PC-9 (cell line): Measurements from ENCODE around the gene GRAMD2A.

Source experiments
- EZH2 ChIP-seq: fragments of 200-600 bp; sonication (generic); IDR thresholded peaks from 2 replicates; pipeline ENCODE4 v1.8.0; 2017; ENCODE audit warnings: antibody characterized with exemption, low read depth
- TF ChIP-seq, protein P1 (sequence below): fragments of 200-600 bp; sonication (generic); conservative IDR thresholded peaks from 2 replicates; pipeline ENCODE4 v1.6.1; 2017; ENCODE audit warnings: mixed run types, antibody characterized with exemption, mild to moderate bottlenecking, moderate library complexity

DNA sequence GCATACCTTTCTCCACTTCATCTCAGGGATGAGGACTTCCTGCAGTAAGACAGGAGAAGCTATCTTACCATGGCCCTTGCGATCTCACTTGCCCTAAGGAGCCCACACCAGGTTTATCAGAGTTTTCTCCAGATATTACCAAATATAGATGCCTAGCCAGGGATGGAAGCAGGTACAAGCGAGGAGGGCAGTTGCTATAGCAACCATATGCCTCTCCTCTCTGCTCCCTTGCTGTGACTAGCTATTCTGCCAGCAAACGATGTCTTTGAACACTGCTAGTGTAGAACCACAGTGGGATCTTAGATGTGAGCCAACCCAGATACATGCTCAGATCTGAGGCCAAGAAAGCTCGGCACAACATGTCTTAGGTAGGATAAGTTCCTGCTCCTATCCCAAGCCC lies 33.9 kb downstream of the GRAMD2A start:
- TF ChIP-seq, protein P1, sequence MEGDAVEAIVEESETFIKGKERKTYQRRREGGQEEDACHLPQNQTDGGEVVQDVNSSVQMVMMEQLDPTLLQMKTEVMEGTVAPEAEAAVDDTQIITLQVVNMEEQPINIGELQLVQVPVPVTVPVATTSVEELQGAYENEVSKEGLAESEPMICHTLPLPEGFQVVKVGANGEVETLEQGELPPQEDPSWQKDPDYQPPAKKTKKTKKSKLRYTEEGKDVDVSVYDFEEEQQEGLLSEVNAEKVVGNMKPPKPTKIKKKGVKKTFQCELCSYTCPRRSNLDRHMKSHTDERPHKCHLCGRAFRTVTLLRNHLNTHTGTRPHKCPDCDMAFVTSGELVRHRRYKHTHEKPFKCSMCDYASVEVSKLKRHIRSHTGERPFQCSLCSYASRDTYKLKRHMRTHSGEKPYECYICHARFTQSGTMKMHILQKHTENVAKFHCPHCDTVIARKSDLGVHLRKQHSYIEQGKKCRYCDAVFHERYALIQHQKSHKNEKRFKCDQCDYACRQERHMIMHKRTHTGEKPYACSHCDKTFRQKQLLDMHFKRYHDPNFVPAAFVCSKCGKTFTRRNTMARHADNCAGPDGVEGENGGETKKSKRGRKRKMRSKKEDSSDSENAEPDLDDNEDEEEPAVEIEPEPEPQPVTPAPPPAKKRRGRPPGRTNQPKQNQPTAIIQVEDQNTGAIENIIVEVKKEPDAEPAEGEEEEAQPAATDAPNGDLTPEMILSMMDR = no peak
- TF ChIP-seq EZH2 = no peak
